Activated CD4-positive, alpha-beta T cell treated with anti-CD3 and anti-CD28 coated beads, Interleukin-2, Interleukin-6, amounts not matched to agents 100 ng/mL and 50 ng/mL, durations not matched to agents 16 hours and 8 hours (primary cell): ENCODE measurements around the gene MACO1.
"Not testable (repeated sequence)": the region's sequence is repeated elsewhere in the genome, so short reads cannot be mapped to it uniquely, and the experiment has no call there.

Source experiments
- DNase-seq: peaks from one replicate; pipeline ENCODE4 v3.0.0-alpha.2; 2020

MACO1 gene

GRCh38 chr1:25425098-25426085 is 5.3 kb upstream of the MACO1 start:
- peak; percentile 5 for DNase-seq

GRCh38 chr1:25427696-25428095 is 3.0 kb upstream of the MACO1 start:
- DNase-seq: no peak

GRCh38 chr1:25428475-25429166 is 2.1 kb upstream of the MACO1 start:
- DNase-seq: no peak

GRCh38 chr1:25430967-25431881 is 527 bp downstream of the MACO1 start:
- DNase-seq: no peak

GRCh38 chr1:25431955-25432719 is 1.4 kb downstream of the MACO1 start:
- DNase-seq: no peak

- no peak for DNase-seq
Observed at GRCh38 chr1:25432749-25433388, 2.2 kb downstream of the MACO1 start.

- no peak for DNase-seq
Observed at GRCh38 chr1:25433389-25434186, 2.9 kb downstream of the MACO1 start.

- DNase-seq: peak; percentile 59
Observed at GRCh38 chr1:25435397-25436108, 4.9 kb downstream of the MACO1 start.

GRCh38 chr1:25437672-25438071 is 7.0 kb downstream of the MACO1 start:
- DNase-seq: no peak

GRCh38 chr1:25439287-25439686 is 8.6 kb downstream of the MACO1 start:
- DNase-seq: no peak

- no peak for DNase-seq
Observed at GRCh38 chr1:25442178-25442577, 11.5 kb downstream of the MACO1 start.

- no peak for DNase-seq
Observed at GRCh38 chr1:25443030-25443699, 12.5 kb downstream of the MACO1 start.

- DNase-seq: not testable (repeated sequence)
Observed at GRCh38 chr1:25444604-25445003, 13.9 kb downstream of the MACO1 start.

- DNase-seq: no peak
Observed at GRCh38 chr1:25445993-25446538, 15.4 kb downstream of the MACO1 start.

GRCh38 chr1:25447547-25447946 is 16.9 kb downstream of the MACO1 start:
- DNase-seq: peak; percentile 43

GRCh38 chr1:25450891-25451290 is 20.2 kb downstream of the MACO1 start:
- DNase-seq: no peak

- no peak for DNase-seq
Observed at GRCh38 chr1:25451908-25452307, 21.2 kb downstream of the MACO1 start.

GRCh38 chr1:25456502-25456901 is 25.8 kb downstream of the MACO1 start:
- DNase-seq: no peak
